HG02981 (cell line): ENCODE measurements around the gene TSPAN18.

Source experiments
- ATAC-seq: cut with Tn5 transposase; IDR thresholded peaks from one replicate; pipeline ENCODE4 v1.9.1; 2021; ENCODE audit warnings: mild to moderate bottlenecking, moderate library complexity; ENCODE audit not compliant: unreplicated experiment

The TSPAN18 gene

DNA sequence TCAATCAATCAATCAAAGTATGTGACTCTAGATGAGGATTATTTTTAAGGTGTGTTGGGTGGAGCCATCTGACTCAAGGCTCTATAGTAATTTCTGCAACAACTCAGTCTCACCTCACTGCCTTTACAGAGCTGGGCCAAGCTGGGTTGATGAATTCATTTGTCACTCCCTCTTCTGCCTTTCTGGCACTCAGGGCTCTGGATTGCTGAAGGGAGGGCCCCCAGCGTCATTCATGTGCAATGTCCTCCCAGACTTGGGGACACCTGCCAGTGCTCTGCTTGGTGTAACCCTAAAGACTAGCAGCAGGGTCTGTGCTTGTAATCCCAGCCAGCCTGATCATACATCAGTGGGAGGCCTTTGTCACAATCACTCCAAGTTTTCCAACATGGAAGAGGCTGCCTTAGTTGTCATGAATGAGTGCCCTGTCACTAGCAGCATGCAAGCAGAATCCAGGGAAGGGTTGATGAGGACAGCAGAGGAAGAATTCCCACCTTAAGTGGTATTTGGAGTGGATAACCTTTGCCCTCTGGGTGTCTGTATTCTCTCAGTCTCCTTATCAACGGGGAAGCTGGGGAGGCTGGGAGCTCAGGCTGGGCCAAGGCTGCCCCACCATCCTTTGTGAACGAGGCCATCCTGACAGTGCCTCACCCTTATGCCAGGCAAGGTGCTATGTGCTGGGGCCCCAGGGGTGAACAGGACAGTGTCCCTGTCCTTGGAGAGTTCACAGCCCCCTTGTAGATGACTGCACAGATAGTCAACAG, 225.9 kb downstream of the TSPAN18 start:
- ATAC-seq, result no peak

GRCh38 chr11:44954051-44954906, 227.5 kb downstream of the TSPAN18 start:
- no peak for ATAC-seq

GRCh38 chr11:44955015-44955738, 228.4 kb downstream of the TSPAN18 start:
- no peak for ATAC-seq

GRCh38 chr11:44957040-44957515, 230.3 kb downstream of the TSPAN18 start:
- ATAC-seq, result no peak

- ATAC-seq, result no peak
Observed at GRCh38 chr11:44957776-44958564, 231.2 kb downstream of the TSPAN18 start.

DNA sequence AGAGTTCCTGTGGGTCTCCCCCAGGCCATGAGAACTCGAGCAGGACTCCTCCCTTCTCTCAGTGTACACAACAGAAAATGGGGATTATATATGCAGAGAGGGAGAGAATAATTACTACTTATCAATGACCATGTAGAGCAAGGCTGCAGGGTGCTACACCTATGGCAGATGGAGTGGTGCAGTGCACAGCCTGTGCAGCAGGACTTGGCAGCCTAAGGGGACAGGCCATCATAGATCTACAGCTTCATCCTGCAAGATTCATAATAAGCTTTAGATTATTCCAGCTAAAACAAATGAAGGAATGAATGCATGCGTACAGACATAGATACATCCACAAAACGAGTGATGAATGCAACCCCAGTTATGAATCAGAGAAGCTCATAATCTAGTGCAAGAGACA, 232.3 kb downstream of the TSPAN18 start:
- no peak for ATAC-seq

DNA sequence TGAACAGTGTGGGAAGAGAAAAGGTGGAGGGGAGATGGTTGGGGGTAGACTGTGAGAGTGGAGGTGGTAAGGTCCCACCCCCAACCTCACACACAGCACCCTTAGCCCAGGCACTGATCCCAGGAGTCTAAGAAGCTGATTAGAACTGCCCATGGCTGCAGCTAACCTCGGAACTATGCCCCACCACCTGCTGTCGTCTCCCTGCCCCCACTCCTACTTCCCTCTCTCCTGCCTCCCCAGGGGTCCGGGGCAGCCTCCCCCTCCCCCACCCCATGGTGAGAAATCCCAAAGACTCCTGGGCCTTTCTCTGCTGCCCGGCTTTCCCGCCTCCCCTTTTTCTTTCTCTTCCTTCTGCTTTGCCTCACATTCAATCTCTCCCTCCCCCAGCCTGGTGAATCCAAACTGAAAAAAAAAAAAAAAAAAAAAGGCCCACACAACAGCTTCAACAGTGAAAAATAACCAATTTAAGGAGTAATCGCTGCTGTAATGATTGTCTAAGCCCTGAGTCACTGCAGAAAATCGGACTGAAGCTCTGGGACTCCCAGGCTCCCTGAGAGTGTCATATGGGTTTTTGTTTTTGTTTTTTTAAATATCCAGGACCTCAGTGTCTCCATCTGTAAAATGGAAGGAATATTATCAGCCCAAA, 233.6 kb downstream of the TSPAN18 start:
- ATAC-seq, result no peak

- ATAC-seq, result no peak
Observed at GRCh38 chr11:44962464-44962863, 235.7 kb downstream of the TSPAN18 start.

- no peak for ATAC-seq
Observed at GRCh38 chr11:44963136-44963535, 236.4 kb downstream of the TSPAN18 start.

DNA sequence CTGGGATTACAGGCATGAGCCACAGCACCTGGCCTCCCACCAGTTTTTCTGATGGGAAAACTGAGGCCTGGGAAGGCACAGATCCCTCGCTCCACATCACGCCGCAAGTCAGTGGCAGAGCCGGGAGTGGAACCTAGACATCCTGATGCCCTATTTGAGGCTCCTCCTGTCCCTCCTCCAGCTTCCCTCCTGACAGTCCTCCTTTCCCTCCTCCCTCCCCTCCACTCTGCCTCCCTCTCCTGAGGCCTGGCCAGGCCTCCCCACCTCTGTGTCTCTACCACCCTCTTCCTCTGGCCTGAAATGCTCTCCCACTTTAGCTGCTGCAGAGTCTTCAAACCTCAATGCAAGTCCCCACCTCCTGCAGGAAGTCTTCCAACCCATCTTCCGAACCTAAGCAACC, 237.2 kb downstream of the TSPAN18 start:
- ATAC-seq, result no peak

DNA sequence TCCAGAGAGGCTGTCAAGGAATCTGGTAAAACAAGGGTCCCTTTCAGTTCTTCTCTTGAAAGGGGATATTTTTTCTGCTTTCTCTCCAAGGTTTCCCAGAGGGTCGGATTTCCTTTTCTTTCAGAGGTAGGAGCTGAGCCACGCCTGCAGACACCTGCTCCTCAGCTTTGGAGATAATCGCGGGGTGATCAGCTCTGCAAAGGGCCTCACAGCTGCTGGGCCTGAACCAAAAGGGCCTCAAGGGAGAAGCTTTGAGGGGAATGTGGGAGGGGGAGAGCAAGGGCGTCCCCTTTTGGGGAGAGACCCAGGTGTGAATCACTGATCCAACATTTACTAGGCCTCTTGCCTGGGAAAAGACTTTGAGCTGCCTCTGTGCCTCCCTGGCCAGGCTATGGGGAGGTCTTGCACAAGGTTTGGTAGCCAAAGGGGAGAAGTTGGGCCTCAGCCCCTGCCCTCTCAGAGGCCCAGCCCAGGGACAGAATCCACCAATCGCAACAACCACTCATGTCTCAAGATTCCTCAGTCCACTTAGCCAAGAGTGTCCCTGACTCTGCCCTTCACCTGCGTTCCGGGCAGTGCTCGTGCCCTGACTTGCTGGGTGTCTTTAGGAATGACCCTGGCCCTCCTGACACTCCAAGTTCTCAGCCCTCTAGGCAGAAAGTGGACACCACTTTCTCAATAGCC, 237.9 kb downstream of the TSPAN18 start:
- ATAC-seq, result no peak

DNA sequence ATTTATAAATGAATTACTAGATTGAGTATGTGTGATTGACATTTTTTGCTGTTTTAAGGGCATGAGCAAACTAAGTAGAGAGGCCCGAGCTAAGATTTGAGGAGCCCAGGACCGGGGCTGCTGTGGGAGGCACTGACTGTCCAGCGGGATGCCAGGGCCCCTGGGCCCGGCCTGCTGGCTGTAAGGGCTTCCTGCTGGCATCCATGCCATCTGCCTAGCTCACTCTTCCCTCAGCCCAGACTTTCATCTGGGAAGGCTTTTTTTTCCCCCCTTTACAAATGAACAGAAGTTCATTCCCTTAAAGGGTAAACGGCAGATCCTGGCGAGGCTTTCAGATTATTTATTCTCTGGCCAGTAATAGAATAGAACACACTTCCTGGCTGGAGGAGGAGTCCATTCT, 239.9 kb downstream of the TSPAN18 start:
- ATAC-seq, result no peak

GRCh38 chr11:44967930-44968496, 241.3 kb downstream of the TSPAN18 start:
- ATAC-seq, result no peak

DNA sequence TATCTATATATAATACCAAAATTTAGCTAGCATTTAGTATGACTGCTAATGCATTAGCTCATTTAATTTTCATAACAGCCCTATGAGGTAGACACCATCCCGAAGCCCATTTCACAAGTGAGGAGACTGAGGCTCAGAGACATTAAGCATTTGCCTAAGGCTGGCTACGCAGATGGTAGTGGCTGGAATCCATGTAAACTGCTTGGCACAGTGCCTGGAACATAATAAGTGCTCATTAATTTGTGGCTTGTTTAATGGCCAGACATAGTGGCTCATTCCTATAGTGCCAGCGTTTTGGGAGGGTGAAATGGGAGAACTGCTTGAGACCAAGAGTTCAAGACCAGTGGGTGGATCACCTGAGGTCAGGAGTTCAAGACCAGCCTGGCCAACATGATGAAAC, 241.7 kb downstream of the TSPAN18 start:
- ATAC-seq, result no peak

DNA sequence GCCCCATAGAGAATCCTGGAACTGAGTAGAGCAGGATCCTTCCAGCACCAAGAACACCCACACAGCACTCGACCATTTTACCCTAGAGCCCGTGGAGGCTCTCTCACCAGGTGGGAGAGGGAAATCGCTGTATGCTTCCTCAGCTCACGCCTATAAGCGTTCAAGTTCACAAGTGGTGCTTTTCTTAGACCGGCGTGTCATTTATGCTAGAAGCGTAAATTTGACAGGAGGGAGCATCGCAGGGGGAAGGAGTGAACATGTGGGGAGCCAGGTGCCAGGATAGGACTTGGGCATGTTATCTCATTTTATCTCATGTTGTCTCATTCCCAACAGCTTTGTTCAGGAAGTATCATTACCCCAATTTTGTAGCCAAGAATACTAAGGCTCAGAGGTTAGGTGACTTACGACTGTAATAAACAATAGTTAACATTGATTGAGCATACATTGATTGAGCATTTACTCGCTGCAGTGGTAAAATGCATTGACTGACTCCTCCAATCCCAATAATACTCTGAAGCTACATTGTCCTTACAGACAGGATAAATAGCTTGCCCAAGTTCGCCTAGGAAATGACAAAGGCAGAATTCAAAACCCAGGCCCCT, 243.0 kb downstream of the TSPAN18 start:
- no peak for ATAC-seq

GRCh38 chr11:44970293-44970692, 243.5 kb downstream of the TSPAN18 start:
- ATAC-seq, result no peak

DNA sequence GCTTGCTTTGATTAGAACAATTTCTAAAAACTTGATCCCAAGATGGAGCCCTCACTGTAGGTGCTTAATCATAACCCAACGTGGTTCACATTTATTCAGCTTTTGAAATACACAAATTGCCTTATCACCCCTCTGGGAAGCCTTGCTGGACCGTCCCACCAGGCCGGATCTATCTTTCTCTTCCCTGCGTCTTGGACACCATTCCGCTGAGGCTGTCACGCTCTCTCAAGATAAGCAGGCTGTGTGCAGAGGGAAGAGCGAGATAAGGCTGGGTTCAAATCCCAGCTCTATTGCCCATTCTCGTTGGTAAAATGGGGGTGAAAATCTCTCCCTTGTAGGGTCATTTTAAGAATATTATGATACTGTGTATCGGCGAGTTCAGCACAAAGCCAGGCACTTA, 244.4 kb downstream of the TSPAN18 start:
- ATAC-seq, result no peak

DNA sequence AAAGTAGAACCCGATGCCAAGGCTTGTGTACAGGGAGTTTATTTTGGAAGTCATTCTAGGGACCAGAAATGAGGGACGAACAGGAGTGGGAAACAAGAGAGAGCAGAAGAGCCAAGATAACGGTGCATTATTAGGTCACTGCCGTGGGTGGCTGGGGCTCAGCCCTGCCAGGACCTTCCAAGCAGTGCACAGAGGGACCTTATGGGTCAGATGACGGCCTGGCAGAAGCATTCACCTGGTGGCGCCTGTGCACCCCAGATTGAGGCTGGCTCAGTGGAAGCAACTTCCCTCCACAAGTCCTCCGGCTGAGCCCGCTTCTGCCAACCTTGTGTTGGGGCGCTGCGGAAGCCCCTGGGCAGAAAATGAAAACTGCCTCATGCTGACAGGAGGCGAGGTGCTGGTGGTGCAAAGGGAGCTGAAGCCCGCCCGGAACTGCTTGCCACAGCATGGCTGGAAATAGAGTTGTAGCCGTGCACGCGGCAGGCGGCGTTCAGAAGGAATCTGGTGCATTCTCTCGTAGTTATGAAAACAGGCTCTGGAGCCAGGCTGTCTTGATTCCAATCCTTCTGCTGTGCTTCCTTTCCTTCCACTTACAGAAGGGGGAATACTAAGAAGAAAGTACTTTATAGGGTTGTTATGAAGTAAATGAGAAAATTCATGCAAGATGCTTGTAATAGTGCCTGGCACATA, 246.1 kb downstream of the TSPAN18 start:
- no peak for ATAC-seq
